HG03432 (cell line): ENCODE results near the gene CHI3L1.

ENCODE experiments used
- ATAC-seq: cut with Tn5 transposase; IDR thresholded peaks from one replicate; pipeline ENCODE4 v1.9.1; 2021; ENCODE audit warnings: mild to moderate bottlenecking, moderate library complexity; ENCODE audit not compliant: unreplicated experiment

The CHI3L1 gene

GRCh38 chr1:203153051-203153988, 33.2 kb downstream of the CHI3L1 start:
- no peak for ATAC-seq

GRCh38 chr1:203152158-203153034, 34.1 kb downstream of the CHI3L1 start:
- ATAC-seq, result no peak

GRCh38 chr1:203151362-203152157, 34.9 kb downstream of the CHI3L1 start:
- no peak for ATAC-seq

DNA sequence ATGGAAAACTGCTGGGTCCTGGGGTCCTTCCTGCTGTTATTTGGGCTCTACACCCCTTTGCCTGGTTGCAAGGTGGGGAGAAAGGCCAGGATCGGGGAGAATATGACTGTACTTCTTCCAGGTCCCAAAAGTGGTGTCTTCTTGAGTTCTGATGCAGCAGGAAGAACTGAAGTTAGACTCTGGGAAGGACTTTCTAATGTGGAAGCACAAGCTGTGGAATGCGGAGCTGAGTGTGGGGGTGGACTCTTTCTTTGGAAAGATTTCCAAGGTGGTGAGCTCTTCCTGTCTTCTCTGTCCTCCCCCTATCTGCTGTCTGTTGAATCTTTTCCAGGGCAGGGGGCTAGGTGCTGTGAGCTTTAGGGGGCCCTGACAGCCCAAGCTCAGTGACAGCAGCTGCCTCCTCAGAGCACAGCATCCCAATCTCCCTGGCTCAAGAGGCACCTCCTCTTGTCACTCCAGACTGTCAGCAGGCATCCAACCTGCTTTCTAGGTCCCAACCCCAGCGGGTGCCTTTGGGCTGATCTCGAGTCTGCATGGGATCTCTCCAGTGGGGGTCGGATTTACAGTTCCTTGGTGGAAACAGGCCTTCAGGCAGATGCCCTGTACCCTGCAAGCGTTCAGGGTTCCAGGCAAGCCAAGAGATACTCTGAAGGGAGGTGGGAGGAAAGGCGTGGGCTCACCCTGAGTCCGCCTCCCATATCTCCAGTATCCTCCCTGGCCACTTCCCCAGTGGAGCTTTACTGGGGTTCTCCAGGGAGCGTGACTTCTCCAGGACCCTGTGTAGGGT, 35.8 kb downstream of the CHI3L1 start:
- no peak for ATAC-seq

- ATAC-seq, result no peak
Observed at GRCh38 chr1:203149188-203149840, 37.2 kb downstream of the CHI3L1 start.

DNA sequence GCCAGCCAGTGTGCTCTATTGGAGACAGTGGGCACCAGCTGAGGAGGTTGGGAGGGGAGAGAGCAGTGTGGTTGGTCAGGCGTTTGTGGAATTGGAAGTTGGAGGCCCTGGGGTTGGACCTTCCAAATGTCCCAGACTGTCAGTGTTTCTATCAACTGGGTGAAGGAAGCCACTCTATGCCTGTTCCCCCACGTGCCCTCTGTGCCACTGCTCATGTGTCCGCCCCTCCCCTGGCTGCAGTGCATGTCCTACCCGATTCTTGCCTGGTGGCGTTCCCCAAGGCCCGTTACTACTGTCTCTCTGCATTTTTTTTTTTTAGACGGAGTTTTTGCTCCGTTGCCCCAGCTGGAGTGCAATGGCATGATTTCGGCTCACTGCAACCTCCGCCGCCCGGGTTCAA, 37.9 kb downstream of the CHI3L1 start:
- ATAC-seq, result no peak

- ATAC-seq, result no peak
Observed at GRCh38 chr1:203148127-203148526, 38.4 kb downstream of the CHI3L1 start.

GRCh38 chr1:203147376-203147775, 39.1 kb downstream of the CHI3L1 start:
- ATAC-seq, result no peak

DNA sequence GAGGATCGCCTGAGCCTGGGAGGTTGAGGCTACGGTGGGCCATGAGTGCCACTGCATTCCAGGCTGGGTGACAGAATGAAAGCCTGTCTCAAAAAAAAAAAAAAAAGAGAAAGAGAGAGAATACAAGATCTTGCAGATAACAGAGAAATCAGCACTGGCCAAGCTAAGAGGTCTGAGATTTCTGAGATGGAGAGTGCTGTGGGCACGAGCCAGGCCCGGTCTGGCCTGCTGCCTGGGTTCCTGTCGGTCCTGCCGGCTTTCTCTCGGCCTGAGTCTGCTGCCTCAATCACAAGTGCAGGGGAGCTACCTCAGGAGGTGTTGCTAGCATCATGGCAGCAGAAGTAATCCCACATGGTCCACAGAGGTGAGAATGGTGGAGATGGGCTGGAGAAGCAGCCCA, 40.0 kb downstream of the CHI3L1 start:
- ATAC-seq, result no peak

DNA sequence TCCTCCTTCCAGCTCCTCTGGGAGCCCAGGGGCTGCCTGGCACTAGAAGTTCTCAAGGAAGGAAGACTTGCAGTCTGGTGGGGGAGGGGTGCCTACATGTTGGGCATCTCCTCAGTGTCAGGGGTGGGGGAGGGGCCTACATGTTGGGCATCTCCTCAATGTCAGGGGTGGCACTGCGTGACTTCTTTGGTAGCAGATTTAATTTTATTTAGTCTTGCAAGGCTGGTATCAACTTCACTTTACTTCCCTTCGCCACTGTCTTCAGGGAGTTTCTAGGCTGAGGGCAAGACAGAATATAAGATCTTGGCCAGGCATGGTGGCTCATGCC, 40.5 kb downstream of the CHI3L1 start:
- no peak for ATAC-seq

GRCh38 chr1:203145321-203146041, 41.0 kb downstream of the CHI3L1 start:
- no peak for ATAC-seq

- no peak for ATAC-seq
Observed at GRCh38 chr1:203144661-203145060, 41.8 kb downstream of the CHI3L1 start.

DNA sequence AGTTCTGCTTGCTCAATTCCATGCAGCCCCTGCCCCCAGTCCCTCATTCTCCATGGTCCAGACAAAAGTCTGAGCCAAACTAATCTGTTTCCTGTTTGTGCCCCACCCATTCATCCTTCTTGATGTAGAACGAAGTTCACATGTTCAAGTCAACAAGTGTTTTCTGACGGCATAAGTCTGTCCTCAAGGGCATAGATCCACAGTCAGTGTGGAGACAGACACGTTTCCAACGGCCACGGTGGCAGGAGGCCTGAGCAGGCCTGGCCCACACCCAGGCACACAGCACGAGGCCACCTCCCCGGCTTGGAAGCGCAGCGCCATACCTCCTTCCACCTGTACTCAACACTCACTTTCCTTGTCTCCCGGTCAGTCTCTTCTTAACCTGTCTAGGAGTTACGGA, 42.9 kb downstream of the CHI3L1 start:
- ATAC-seq, result no peak

DNA sequence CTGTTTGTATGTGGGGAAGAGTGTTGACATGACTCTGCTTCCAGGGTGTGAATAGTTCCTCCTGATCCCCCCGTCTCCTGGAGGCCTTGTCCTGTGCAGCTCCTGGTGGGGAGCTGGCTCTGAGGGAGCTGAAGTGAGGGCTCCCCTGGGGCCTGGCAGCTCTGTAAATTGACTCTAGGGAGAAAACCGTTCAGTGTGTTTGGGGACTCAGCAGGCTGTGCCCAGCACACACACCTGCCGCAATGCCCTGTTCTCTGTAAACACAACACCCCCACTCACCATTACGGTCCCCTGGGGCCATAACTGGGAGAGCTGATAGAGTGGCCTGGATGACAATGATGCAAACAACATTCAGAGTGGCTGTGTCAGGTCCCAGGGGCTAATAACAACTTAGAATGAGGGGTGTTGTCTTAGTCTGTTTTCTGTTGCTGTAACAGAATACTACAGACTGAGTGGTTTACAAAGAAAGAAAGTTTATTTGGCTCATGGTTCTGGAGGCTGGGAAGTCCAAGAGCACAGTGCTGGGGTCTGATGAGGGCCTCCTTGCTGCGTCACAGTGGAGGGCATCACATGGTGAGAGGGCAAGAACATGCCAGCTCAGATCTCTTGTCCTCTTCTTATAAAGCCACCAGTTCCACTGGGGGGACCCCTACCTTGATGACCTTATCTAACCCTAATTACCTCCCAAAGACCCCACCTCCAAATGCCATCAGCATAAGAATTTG, 43.7 kb downstream of the CHI3L1 start:
- no peak for ATAC-seq

- ATAC-seq, result no peak
Observed at GRCh38 chr1:203142124-203142523, 44.4 kb downstream of the CHI3L1 start.

DNA sequence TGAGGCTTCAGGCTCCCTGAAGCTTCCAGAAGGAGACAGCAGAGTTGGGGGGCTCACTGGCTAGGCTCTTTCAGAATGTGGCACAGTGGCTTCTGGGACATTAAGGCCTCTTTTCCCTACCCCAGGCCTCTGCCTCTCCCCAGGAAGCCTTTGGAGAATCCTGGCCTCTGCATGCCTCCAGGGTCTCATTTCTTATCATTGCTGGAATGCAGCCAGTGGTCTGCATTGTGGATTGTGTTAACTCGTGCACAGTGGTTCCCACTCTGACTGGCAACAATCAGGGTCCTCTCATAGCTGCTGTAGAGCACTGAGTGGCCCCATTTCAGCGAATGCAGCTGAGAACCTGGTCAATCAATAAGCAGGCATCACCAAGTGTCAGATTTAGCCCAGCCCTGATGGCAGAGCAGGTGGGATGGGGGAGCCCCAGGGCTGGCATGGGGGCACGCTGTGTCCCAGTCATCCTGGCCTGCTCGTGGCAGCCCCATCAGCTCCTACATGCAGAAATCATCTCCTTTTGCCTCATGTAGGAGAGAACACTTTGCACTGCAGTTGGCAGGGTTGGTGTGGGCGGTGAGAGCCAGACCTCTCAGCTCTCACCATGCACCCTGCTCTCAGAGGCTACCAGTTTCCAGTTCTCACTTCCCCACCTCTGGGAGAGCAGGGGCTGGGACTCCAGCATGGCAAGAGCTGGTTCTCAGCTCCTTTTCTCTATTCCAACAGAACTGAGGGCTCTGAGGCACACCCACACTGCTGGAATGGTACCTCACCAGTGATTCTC, 45.6 kb downstream of the CHI3L1 start:
- no peak for ATAC-seq

DNA sequence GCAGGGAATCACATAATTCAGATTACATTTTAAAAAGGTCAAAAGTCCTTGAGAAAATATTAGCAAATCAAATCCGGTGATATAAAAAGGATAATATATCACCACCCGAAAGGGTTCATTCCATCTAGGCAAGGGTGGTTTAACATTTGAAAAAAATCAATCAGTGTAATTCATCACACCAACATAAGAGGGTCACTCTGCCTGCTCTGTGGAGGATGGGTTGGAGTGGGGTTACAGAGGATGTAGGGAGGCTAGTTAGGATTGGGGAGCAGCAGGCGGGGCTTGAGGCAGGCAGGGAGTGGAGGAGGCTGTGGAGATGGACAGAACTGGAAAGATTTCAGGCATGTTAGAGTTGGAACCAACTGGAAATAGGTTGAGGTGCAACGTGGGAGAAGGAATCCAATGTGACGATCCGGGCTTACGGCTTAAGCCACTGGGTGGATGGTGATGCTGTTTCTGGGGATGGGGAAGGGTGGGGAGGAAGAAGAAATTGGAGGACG, 46.5 kb downstream of the CHI3L1 start:
- ATAC-seq, result no peak

GRCh38 chr1:203138066-203138465, 48.4 kb downstream of the CHI3L1 start:
- no peak for ATAC-seq
